ENCODE measurements around the gene SLC6A12. TPM values are rescaled to one million over a fixed set of nuclear protein-coding genes. Genes with fewer than 3 reads are reported as not detected.
A peak's percentile ranks its signal among the peaks of the same experiment; 100 is the strongest.

The SLC6A12 gene
- total and polyA plus RNA-seq, 3 experiments from 2014 or later: 0.16 to 0.37 TPM; not detected in 1

GRCh38 chr12:225012-225411 is 11.1 kb upstream of the SLC6A12 start:
- ChIA-PET POLR2A (no interaction called here), CTCF (no interaction called here)
- Mint-ChIP-seq H3K4me1 (no peaks in the 10 kb centered on the region), H3K27me3 (peaks cover 4 to 21% of the 10 kb centered on the region in 2 donors), H3K9me3 (no peaks in the 10 kb centered on the region), H3K27ac (no peak overlapping the region), H3K4me3 (no peak overlapping the region), H3K36me3 (no peaks in the 10 kb centered on the region)
- H3K4me1 ChIP-seq (ENCODE audit: insufficient read depth, low read length): no peaks in the 10 kb centered on the region
- H3K27me3 ChIP-seq (ENCODE audit: insufficient read depth, low read length, poor library complexity, severe bottlenecking): no peaks in the 10 kb centered on the region
- DNase-seq: no peak
- H3K4me3 ChIP-seq (ENCODE audit: low read length): no peak overlapping the region
- H3K36me3 ChIP-seq (ENCODE audit: insufficient read depth, low read length): no peaks in the 10 kb centered on the region
- no peaks in the 10 kb centered on the region for H3K9me3 ChIP-seq (ENCODE audit: low read length)
- no peak overlapping the region for H3K27ac ChIP-seq (ENCODE audit: low read depth, low read length)

GRCh38 chr12:224330-224729 is 10.4 kb upstream of the SLC6A12 start:
- Mint-ChIP-seq H3K36me3 (no peaks in the 10 kb centered on the region), H3K27ac (no peak overlapping the region), H3K27me3 (peaks cover 6 to 17% of the 10 kb centered on the region in 2 donors), H3K4me1 (peaks cover 0 to 5% (median 0%) of the 10 kb centered on the region in 3 donors), H3K9me3 (no peaks in the 10 kb centered on the region), H3K4me3 (no peak overlapping the region)
- no peak overlapping the region for H3K4me3 ChIP-seq (ENCODE audit: low read length)
- ChIA-PET POLR2A (no interaction called here), CTCF (no interaction called here)
- H3K27ac ChIP-seq (ENCODE audit: low read depth, low read length): no peak overlapping the region
- H3K9me3 ChIP-seq (ENCODE audit: low read length): no peaks in the 10 kb centered on the region
- no peaks in the 10 kb centered on the region for H3K36me3 ChIP-seq (ENCODE audit: insufficient read depth, low read length)
- H3K4me1 ChIP-seq (ENCODE audit: insufficient read depth, low read length): no peaks in the 10 kb centered on the region
- no peak for DNase-seq
- H3K27me3 ChIP-seq (ENCODE audit: insufficient read depth, low read length, poor library complexity, severe bottlenecking): no peaks in the 10 kb centered on the region

- H3K27me3 ChIP-seq (ENCODE audit: insufficient read depth, low read length, poor library complexity, severe bottlenecking): no peaks in the 10 kb centered on the region
- DNase-seq: no peak
- no peaks in the 10 kb centered on the region for H3K9me3 Mint-ChIP-seq
- H3K36me3 Mint-ChIP-seq: no peaks in the 10 kb centered on the region
- ChIA-PET POLR2A (no interaction called here), CTCF (no interaction called here)
- H3K36me3 ChIP-seq (ENCODE audit: insufficient read depth, low read length): no peaks in the 10 kb centered on the region
- no peak overlapping the region for H3K27ac ChIP-seq (ENCODE audit: low read depth, low read length)
- H3K4me3 ChIP-seq (ENCODE audit: low read length): no peak overlapping the region
- H3K4me3 Mint-ChIP-seq: no peak overlapping the region
- no peaks in the 10 kb centered on the region for H3K9me3 ChIP-seq (ENCODE audit: low read length)
- H3K27me3 Mint-ChIP-seq: peaks cover 5 to 13% of the 10 kb centered on the region in 2 donors
- H3K4me1 ChIP-seq (ENCODE audit: insufficient read depth, low read length): no peaks in the 10 kb centered on the region
- no peak overlapping the region for H3K27ac Mint-ChIP-seq
- peaks cover 0 to 5% (median 0%) of the 10 kb centered on the region in 3 donors for H3K4me1 Mint-ChIP-seq
Measured at GRCh38 chr12:223841-224240, 9.9 kb upstream of the SLC6A12 start.

GRCh38 chr12:221736-222135 is 7.8 kb upstream of the SLC6A12 start:
- no peaks in the 10 kb centered on the region for H3K9me3 Mint-ChIP-seq
- H3K4me3 Mint-ChIP-seq: no peak overlapping the region

GRCh38 chr12:220946-221550 is 7.1 kb upstream of the SLC6A12 start:
- no peak overlapping the region for H3K4me3 Mint-ChIP-seq
- Histone ChIP-seq H3K36me3 (ENCODE audit: insufficient read depth, low read length) (no peaks in the 10 kb centered on the region), H3K27me3 (ENCODE audit: insufficient read depth, low read length, poor library complexity, severe bottlenecking) (no peaks in the 10 kb centered on the region), H3K9me3 (ENCODE audit: low read length) (no peaks in the 10 kb centered on the region), H3K4me3 (ENCODE audit: low read length) (no peak overlapping the region), H3K4me1 (ENCODE audit: insufficient read depth, low read length) (no peaks in the 10 kb centered on the region), H3K27ac (ENCODE audit: low read depth, low read length) (no peak overlapping the region)
- H3K27ac Mint-ChIP-seq: peak overlapping the region in 1 of 8 donors; percentile 14
- H3K9me3 Mint-ChIP-seq: no peaks in the 10 kb centered on the region
- H3K36me3 Mint-ChIP-seq: no peaks in the 10 kb centered on the region
- H3K27me3 Mint-ChIP-seq: peaks cover 5 to 14% of the 10 kb centered on the region in 2 donors
- CTCF ChIA-PET: no interaction called here
- POLR2A ChIA-PET: no interaction called here
- DNase-seq: no peak
- H3K4me1 Mint-ChIP-seq: peaks cover 0 to 5% (median 0%) of the 10 kb centered on the region in 3 donors

More at GRCh38 chr12:221736-222135, 7.8 kb upstream of the SLC6A12 start:
- POLR2A ChIA-PET: no interaction called here
- CTCF ChIA-PET: no interaction called here
- no peaks in the 10 kb centered on the region for H3K27me3 ChIP-seq (ENCODE audit: insufficient read depth, low read length, poor library complexity, severe bottlenecking)
- Mint-ChIP-seq H3K27ac (no peak overlapping the region), H3K36me3 (no peaks in the 10 kb centered on the region), H3K4me1 (peaks cover 0 to 5% (median 0%) of the 10 kb centered on the region in 3 donors), H3K27me3 (peaks cover 5 to 11% of the 10 kb centered on the region in 2 donors)
- no peaks in the 10 kb centered on the region for H3K9me3 ChIP-seq (ENCODE audit: low read length)
- H3K36me3 ChIP-seq (ENCODE audit: insufficient read depth, low read length): no peaks in the 10 kb centered on the region
- no peaks in the 10 kb centered on the region for H3K4me1 ChIP-seq (ENCODE audit: insufficient read depth, low read length)
- DNase-seq: no peak
- no peak overlapping the region for H3K27ac ChIP-seq (ENCODE audit: low read depth, low read length)
- H3K4me3 ChIP-seq (ENCODE audit: low read length): no peak overlapping the region

- ChIA-PET CTCF (no interaction called here), POLR2A (no interaction called here)
- no peak overlapping the region for H3K27ac Mint-ChIP-seq
- no peaks in the 10 kb centered on the region for H3K36me3 Mint-ChIP-seq
- no peak overlapping the region for H3K4me3 Mint-ChIP-seq
- no peaks in the 10 kb centered on the region for H3K9me3 Mint-ChIP-seq
- peaks cover 0 to 5% (median 0%) of the 10 kb centered on the region in 3 donors for H3K4me1 Mint-ChIP-seq
- Histone ChIP-seq H3K27me3 (ENCODE audit: insufficient read depth, low read length, poor library complexity, severe bottlenecking) (no peaks in the 10 kb centered on the region), H3K9me3 (ENCODE audit: low read length) (no peaks in the 10 kb centered on the region), H3K4me3 (ENCODE audit: low read length) (no peak overlapping the region), H3K4me1 (ENCODE audit: insufficient read depth, low read length) (no peaks in the 10 kb centered on the region), H3K36me3 (ENCODE audit: insufficient read depth, low read length) (no peaks in the 10 kb centered on the region), H3K27ac (ENCODE audit: low read depth, low read length) (no peak overlapping the region)
- peaks cover 3 to 14% of the 10 kb centered on the region in 2 donors for H3K27me3 Mint-ChIP-seq
- no peak for DNase-seq
Measured at GRCh38 chr12:220491-220890, 6.5 kb upstream of the SLC6A12 start.

- no peaks in the 10 kb centered on the region for H3K4me1 ChIP-seq (ENCODE audit: insufficient read depth, low read length)
- peak in 3 of 5 donors; percentile 4 to 35 (median 10) for DNase-seq
- H3K27me3 ChIP-seq (ENCODE audit: insufficient read depth, low read length, poor library complexity, severe bottlenecking): no peaks in the 10 kb centered on the region
- Mint-ChIP-seq H3K4me3 (no peak overlapping the region), H3K36me3 (no peaks in the 10 kb centered on the region), H3K27ac (no peak overlapping the region), H3K27me3 (peaks cover 6 to 14% of the 10 kb centered on the region in 2 donors), H3K9me3 (no peaks in the 10 kb centered on the region), H3K4me1 (peaks cover 0 to 5% (median 0%) of the 10 kb centered on the region in 3 donors)
- no peak overlapping the region for H3K27ac ChIP-seq (ENCODE audit: low read depth, low read length)
- no peaks in the 10 kb centered on the region for H3K36me3 ChIP-seq (ENCODE audit: insufficient read depth, low read length)
- H3K4me3 ChIP-seq (ENCODE audit: low read length): no peak overlapping the region
- CTCF ChIA-PET: no interaction called here
- POLR2A ChIA-PET: no interaction called here
- H3K9me3 ChIP-seq (ENCODE audit: low read length): no peaks in the 10 kb centered on the region
Measured at GRCh38 chr12:219891-220352, 6.0 kb upstream of the SLC6A12 start.

GRCh38 chr12:218728-219590 is 5.0 kb upstream of the SLC6A12 start:
- Mint-ChIP-seq H3K36me3 (no peaks in the 10 kb centered on the region), H3K27ac (no peak overlapping the region), H3K4me3 (no peak overlapping the region), H3K4me1 (peaks cover 0 to 5% (median 0%) of the 10 kb centered on the region in 3 donors), H3K9me3 (no peaks in the 10 kb centered on the region), H3K27me3 (peaks cover 11 to 20% of the 10 kb centered on the region in 2 donors)
- Histone ChIP-seq H3K9me3 (ENCODE audit: low read length) (no peaks in the 10 kb centered on the region), H3K36me3 (ENCODE audit: insufficient read depth, low read length) (no peaks in the 10 kb centered on the region), H3K4me1 (ENCODE audit: insufficient read depth, low read length) (no peaks in the 10 kb centered on the region), H3K27ac (ENCODE audit: low read depth, low read length) (no peak overlapping the region), H3K27me3 (ENCODE audit: insufficient read depth, low read length, poor library complexity, severe bottlenecking) (no peaks in the 10 kb centered on the region), H3K4me3 (ENCODE audit: low read length) (no peak overlapping the region)
- DNase-seq: no peak
- CTCF ChIA-PET: interaction anchor here (0.8 kb wide), 1 partner anchor 31 kb away, joined by 3 read pairs; no protein-coding TSS in a partner anchor
- POLR2A ChIA-PET: no interaction called here
